Neural cell (in vitro differentiated cells): ENCODE data around the gene FMNL1. TPM values are rescaled to one million over a fixed set of nuclear protein-coding genes. Genes with fewer than 3 reads are reported as not detected.

Experiments
- H2AFZ ChIP-seq: fragments of 200-600, 300-800 bp; sonication (generic), shearing (Covaris generic); 2 replicates; pipeline ENCODE4 v1.6.0; 2014; ENCODE audit warnings: low read depth, mild to moderate bottlenecking, antibody characterized with exemption, low read length, moderate library complexity
- H3F3A ChIP-seq: fragments of 200-600 bp; shearing (Covaris generic); 2 replicates; pipeline ENCODE4 v1.6.1; 2016; ENCODE audit warnings: mild to moderate bottlenecking, moderate library complexity, mixed read lengths, antibody characterized with exemption, low read length; ENCODE audit not compliant: insufficient read depth, poor library complexity, severe bottlenecking
- H3K27ac ChIP-seq: fragments of 200-600, 300-800 bp; sonication (generic), shearing (Covaris generic); 2 replicates; pipeline ENCODE4 v1.5.1; 2014; ENCODE audit warnings: mild to moderate bottlenecking, low read length, moderate library complexity
- H3K27me3 ChIP-seq: fragments of 300-800, 200-600 bp; sonication (generic), shearing (Covaris generic); 2 replicates; pipeline ENCODE4 v1.6.0; 2014; ENCODE audit warnings: mild to moderate bottlenecking, low read depth, low read length, moderate library complexity; ENCODE audit not compliant: insufficient read depth
- H3K36me3 ChIP-seq: fragments of 300-800, 200-600 bp; sonication (generic), shearing (Covaris generic); 2 replicates; pipeline ENCODE4 v1.5.1; 2014; ENCODE audit warnings: mild to moderate bottlenecking, antibody characterized with exemption, low read length, moderate library complexity; ENCODE audit not compliant: insufficient read depth
- H3K4me2 ChIP-seq: fragments of 300-800, 200-600 bp; sonication (generic), shearing (Covaris generic); 2 replicates; pipeline ENCODE4 v1.6.0; 2014; ENCODE audit warnings: mild to moderate bottlenecking, low read length
- H3K4me3 ChIP-seq: fragments of 300-800, 200-600 bp; sonication (generic), shearing (Covaris generic); 2 replicates; pipeline ENCODE4 v1.5.1; 2014; ENCODE audit warnings: mild to moderate bottlenecking, low read length, moderate library complexity
- H3K79me2 ChIP-seq: fragments of 200-600 bp; shearing (Covaris generic); replicated peaks from 2 replicates; pipeline ENCODE4 v1.6.0; 2014; ENCODE audit warnings: mild to moderate bottlenecking, low read length, moderate library complexity; ENCODE audit not compliant: insufficient read depth
- H3K9ac ChIP-seq: fragments of 300-800, 200-600 bp; sonication (generic), shearing (Covaris generic); 2 replicates; pipeline ENCODE4 v1.6.1; 2016; ENCODE audit warnings: mild to moderate bottlenecking, low read length, mixed read lengths
- H3K9me2 ChIP-seq: fragments of 200-600 bp; shearing (Covaris generic); 2 replicates; pipeline ENCODE4 v1.6.1; 2016; ENCODE audit warnings: mild to moderate bottlenecking, low read length, mixed read lengths; ENCODE audit not compliant: insufficient read depth
- H3K9me3 ChIP-seq: fragments of 200-600, 300-800 bp; sonication (generic), shearing (Covaris generic); 2 replicates; pipeline ENCODE4 v1.6.1; 2016; ENCODE audit warnings: mild to moderate bottlenecking, mixed run types, low read length, moderate library complexity, mixed read lengths
- H4K20me1 ChIP-seq: fragments of 200-600 bp; shearing (Covaris generic); 2 replicates; pipeline ENCODE4 v1.6.1; 2016; ENCODE audit warnings: mild to moderate bottlenecking, mixed run types; ENCODE audit not compliant: insufficient read depth
- EZH2 ChIP-seq: fragments of 200-600, 300-800 bp; shearing (Covaris generic), sonication (generic); IDR thresholded peaks from 2 replicates; pipeline ENCODE4 v1.6.1; 2014; ENCODE audit warnings: antibody characterized with exemption, low read length, borderline replicate concordance, mild to moderate bottlenecking; ENCODE audit not compliant: insufficient read depth, poor library complexity, severe bottlenecking
- MXI1 ChIP-seq: fragments of 450-650 bp; conservative IDR thresholded peaks from 2 replicates; pipeline ENCODE4 v1.6.1; 2014; ENCODE audit warnings: antibody characterized with exemption, mild to moderate bottlenecking; ENCODE audit not compliant: poor library complexity, severe bottlenecking
- POLR2AphosphoS5 ChIP-seq: IDR thresholded peaks from 2 replicates; pipeline ENCODE4 v1.6.1; 2012
- RAD21 ChIP-seq: fragments of 450-650 bp; conservative IDR thresholded peaks from 2 replicates; pipeline ENCODE4 v1.6.1; 2014; ENCODE audit warnings: antibody characterized with exemption, mild to moderate bottlenecking, moderate library complexity
- REST ChIP-seq: IDR thresholded peaks from 2 replicates; pipeline ENCODE4 v1.6.1; 2012; ENCODE audit warnings: borderline replicate concordance
- SMC3 ChIP-seq: fragments of 450-650 bp; conservative IDR thresholded peaks from 2 replicates; pipeline ENCODE4 v1.6.1; 2014; ENCODE audit warnings: antibody characterized with exemption, mild to moderate bottlenecking, moderate library complexity; ENCODE audit not compliant: poor library complexity
- TAF1 ChIP-seq: IDR thresholded peaks from 2 replicates; pipeline ENCODE4 v1.6.1; 2012; ENCODE audit warnings: low read depth
- polyA plus RNA-seq: library from polyadenylated mRNA; depleted of rRNA; stranded (reverse); fragments of >200 nt; gene quantifications from 2 replicates; pipeline ENCODE4 v1.2.3, GENCODE V29; 2014
- TF ChIP-seq, protein P1 (sequence below): fragments of 450-650 bp; IDR thresholded peaks from 2 replicates; pipeline ENCODE4 v1.5.1; 2014; ENCODE audit warnings: antibody characterized with exemption, mild to moderate bottlenecking, moderate library complexity; ENCODE audit not compliant: poor library complexity, severe bottlenecking

Gene FMNL1
- polyA plus RNA-seq, 1 donor from 2014 or later = 5.6 TPM

DNA sequence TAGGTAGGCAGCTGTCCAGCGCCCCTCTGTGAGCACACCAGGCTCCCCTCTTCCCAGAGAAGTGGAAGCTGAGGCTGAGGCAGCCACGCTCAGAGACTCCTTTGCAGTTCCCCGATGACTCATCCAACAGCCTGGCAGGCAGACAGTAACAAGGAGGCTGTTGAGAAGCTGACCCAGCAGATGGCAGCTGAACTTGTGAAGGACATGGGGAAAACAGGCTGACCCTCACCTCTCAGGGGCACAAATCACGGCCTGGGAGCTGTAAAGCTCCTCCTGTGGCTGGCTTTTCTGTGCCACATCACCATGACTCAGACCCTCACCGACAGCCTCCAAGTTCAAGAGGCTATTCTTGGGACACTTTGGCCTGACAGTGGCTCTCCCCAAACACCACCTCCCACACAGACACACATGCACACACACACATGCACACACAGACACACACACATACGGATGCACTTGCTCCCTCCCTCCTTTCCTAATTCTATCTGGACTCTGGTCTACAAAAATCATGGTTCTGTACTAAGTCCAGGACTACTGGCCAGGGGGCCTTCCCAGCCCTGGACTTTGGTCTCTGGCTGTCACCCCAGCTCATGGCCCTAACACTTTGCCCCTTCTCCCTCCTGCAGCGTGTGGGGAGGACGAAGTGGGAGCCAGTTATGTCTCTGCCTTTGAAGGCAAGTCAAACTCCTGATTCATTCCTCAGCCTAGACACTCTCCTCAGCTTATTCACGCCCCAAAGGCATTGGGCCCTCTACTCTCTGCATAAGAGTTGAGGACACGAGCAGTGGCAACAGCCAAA is 71.9 kb downstream of the FMNL1 start:
- H3K4me2 ChIP-seq = no peak overlapping the region
- no peaks in the 10 kb centered on the region for H3K9me2 ChIP-seq
- no peaks in the 10 kb centered on the region for H3K9me3 ChIP-seq
- H4K20me1 ChIP-seq = no peaks in the 10 kb centered on the region
- H3K79me2 ChIP-seq = no peaks in the 10 kb centered on the region
- no peaks in the 10 kb centered on the region for H3F3A ChIP-seq
- H3K36me3 ChIP-seq = no peaks in the 10 kb centered on the region
- H3K4me3 ChIP-seq = no peak overlapping the region
- H3K27me3 ChIP-seq = no peaks in the 10 kb centered on the region
- no peak overlapping the region for H3K9ac ChIP-seq
- no peak overlapping the region for H2AFZ ChIP-seq
- TF ChIP-seq SMC3 (no peak), REST (no peak), POLR2AphosphoS5 (no peak), EZH2 (no peak), TAF1 (no peak)
- TF ChIP-seq, protein P1, sequence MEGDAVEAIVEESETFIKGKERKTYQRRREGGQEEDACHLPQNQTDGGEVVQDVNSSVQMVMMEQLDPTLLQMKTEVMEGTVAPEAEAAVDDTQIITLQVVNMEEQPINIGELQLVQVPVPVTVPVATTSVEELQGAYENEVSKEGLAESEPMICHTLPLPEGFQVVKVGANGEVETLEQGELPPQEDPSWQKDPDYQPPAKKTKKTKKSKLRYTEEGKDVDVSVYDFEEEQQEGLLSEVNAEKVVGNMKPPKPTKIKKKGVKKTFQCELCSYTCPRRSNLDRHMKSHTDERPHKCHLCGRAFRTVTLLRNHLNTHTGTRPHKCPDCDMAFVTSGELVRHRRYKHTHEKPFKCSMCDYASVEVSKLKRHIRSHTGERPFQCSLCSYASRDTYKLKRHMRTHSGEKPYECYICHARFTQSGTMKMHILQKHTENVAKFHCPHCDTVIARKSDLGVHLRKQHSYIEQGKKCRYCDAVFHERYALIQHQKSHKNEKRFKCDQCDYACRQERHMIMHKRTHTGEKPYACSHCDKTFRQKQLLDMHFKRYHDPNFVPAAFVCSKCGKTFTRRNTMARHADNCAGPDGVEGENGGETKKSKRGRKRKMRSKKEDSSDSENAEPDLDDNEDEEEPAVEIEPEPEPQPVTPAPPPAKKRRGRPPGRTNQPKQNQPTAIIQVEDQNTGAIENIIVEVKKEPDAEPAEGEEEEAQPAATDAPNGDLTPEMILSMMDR = no peak
- H3K27ac ChIP-seq = no peak overlapping the region

DNA sequence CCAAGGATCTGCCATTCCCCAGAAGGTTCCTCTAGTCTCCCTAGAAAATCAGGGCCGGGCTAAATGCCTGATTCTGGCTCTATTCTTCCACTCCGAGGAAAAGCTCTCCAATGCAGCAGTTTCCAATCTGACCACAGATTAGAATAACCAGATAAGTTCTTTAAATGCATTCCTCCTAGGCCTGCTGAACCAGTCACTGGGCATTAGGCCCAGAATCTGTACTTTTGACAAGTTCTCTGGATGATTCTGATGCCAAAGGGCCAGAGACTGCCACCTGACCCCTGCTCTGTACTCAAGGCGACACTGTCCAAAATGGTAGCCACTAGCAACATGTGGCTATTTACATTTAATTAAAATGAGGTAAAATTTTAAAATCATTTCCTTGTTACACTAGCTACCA is 72.8 kb downstream of the FMNL1 start:
- no peaks in the 10 kb centered on the region for H3K36me3 ChIP-seq
- H2AFZ ChIP-seq = no peak overlapping the region
- H3F3A ChIP-seq = no peaks in the 10 kb centered on the region
- no peak for TF ChIP-seq REST
- TF ChIP-seq RAD21 = no peak
- TF ChIP-seq, protein P1 = no peak
- TF ChIP-seq MXI1 = no peak
- no peak for TF ChIP-seq SMC3
- no peaks in the 10 kb centered on the region for H3K9me2 ChIP-seq
- no peak overlapping the region for H3K9ac ChIP-seq
- H4K20me1 ChIP-seq = no peaks in the 10 kb centered on the region
- no peak overlapping the region for H3K4me2 ChIP-seq
- H3K9me3 ChIP-seq = no peaks in the 10 kb centered on the region
- no peaks in the 10 kb centered on the region for H3K27me3 ChIP-seq
- no peaks in the 10 kb centered on the region for H3K79me2 ChIP-seq
- H3K27ac ChIP-seq = no peak overlapping the region
- no peak overlapping the region for H3K4me3 ChIP-seq
